Uterus (tissue), 4 donors: Measurements from ENCODE around the gene HSPG2. TPM values are rescaled to one million over a fixed set of nuclear protein-coding genes. Genes with fewer than 3 reads are reported as not detected.
"Not testable (repeated sequence)": the region's sequence is repeated elsewhere in the genome, so short reads cannot be mapped to it uniquely, and the experiment has no call there.

Source experiments
- DNase-seq, 2 donors: peaks; one replicate each; pipeline ENCODE4 v3.0.0-alpha.2; 2019 to 2020
- H3K27ac ChIP-seq, 2 donors: fragments of 200-600 bp; sonication (generic); 1 replicate in 1 of 2; 2 replicates in 1 of 2; pipeline ENCODE4 v1.5.1; 2016 to 2018
- H3K27me3 ChIP-seq, 2 donors: fragments of 200-600 bp; sonication (generic); one replicate each; pipeline ENCODE4 v1.5.1; 2018 to 2019; ENCODE audit warnings: control low read depth in 1 of 2
- H3K36me3 ChIP-seq, 2 donors: fragments of 200-600 bp; sonication (generic); one replicate each; pipeline ENCODE4 v1.5.1; 2019; ENCODE audit warnings: control low read depth in 1 of 2
- H3K4me1 ChIP-seq, 2 donors: fragments of 200-600 bp; sonication (generic); one replicate each; pipeline ENCODE4 v1.5.1; 2018 to 2019; ENCODE audit warnings: control low read depth in 1 of 2
- H3K4me3 ChIP-seq, 2 donors: fragments of 200-600 bp; sonication (generic); 1 replicate in 1 of 2; 2 replicates in 1 of 2; pipeline ENCODE4 v1.5.1; 2018 to 2019; ENCODE audit warnings: mild to moderate bottlenecking in 1 of 2
- H3K9me3 ChIP-seq, 2 donors: fragments of 200-600 bp; sonication (generic); one replicate each; pipeline ENCODE4 v1.5.1; 2019; ENCODE audit warnings: control low read depth in 1 of 2
- CTCF ChIP-seq, 4 experiments: fragments of 200-600 bp in 2 of 4; fragments of 450-650 bp in 2 of 4; sonication (generic) in 2 of 4; IDR thresholded peaks; one replicate each; pipeline ENCODE4 v1.5.1; 2016 to 2019; ENCODE audit warnings: antibody characterized with exemption in 4 of 4, mild to moderate bottlenecking in 2 of 4, moderate library complexity in 1 of 4
- POLR2A ChIP-seq, 2 donors: fragments of 450-650 bp; IDR thresholded peaks; one replicate each; pipeline ENCODE4 v1.6.1; 2016; ENCODE audit warnings: antibody characterized with exemption in 2 of 2, mild to moderate bottlenecking in 1 of 2, moderate library complexity in 1 of 2
- intact Hi-C: fragments of 100-400 bp; cut with DNase I; formaldehyde crosslinking; loops from one replicate; pipeline ENCODE4 v1.15.1; 2023; ENCODE audit warnings: low total_unique reads
- total RNA-seq, 4 donors: library from RNA; depleted of rRNA in 3 of 4; stranded (reverse); fragments of >200 nt in 3 of 4; gene quantifications; one replicate each; pipeline versions ENCODE4 v1.1.0 to v1.2.4, GENCODE V29; 2014 to 2023
- donor health status: DM: yes; HTN: yes; CAD: no.

HSPG2 gene
- total RNA-seq, 4 donors from 2014 or later, result 96.8 to 677 (median 290) TPM

GRCh38 chr1:21952786-21953520 lies 15.8 kb upstream of the HSPG2 start:
- Histone ChIP-seq H3K36me3 (no peaks in the 10 kb centered on the region), H3K27me3 (no peaks in the 10 kb centered on the region), H3K4me3 (no peak overlapping the region), H3K4me1 (no peaks in the 10 kb centered on the region), H3K9me3 (no peaks in the 10 kb centered on the region), H3K27ac (no peak overlapping the region)
- TF ChIP-seq CTCF (IDR thresholded peaks at IDR 0.05) (peak in 1 of 4 experiments; percentile 8), POLR2A (IDR thresholded peaks at IDR 0.05) (no peak)
- no peak for DNase-seq
- intact Hi-C loops, result no loop called here

GRCh38 chr1:21951226-21951870 lies 14.2 kb upstream of the HSPG2 start:
- Histone ChIP-seq H3K4me1 (no peaks in the 10 kb centered on the region), H3K9me3 (no peaks in the 10 kb centered on the region), H3K27me3 (no peaks in the 10 kb centered on the region), H3K36me3 (no peaks in the 10 kb centered on the region), H3K27ac (no peak overlapping the region), H3K4me3 (no peak overlapping the region)
- no peak for DNase-seq
- TF ChIP-seq CTCF (IDR thresholded peaks at IDR 0.05) (no peak), POLR2A (IDR thresholded peaks at IDR 0.05) (no peak)
- intact Hi-C loops, result no loop called here

GRCh38 chr1:21950734-21951133 lies 13.6 kb upstream of the HSPG2 start:
- Histone ChIP-seq H3K27ac (no peak overlapping the region), H3K4me1 (no peaks in the 10 kb centered on the region), H3K9me3 (no peaks in the 10 kb centered on the region), H3K4me3 (no peak overlapping the region), H3K36me3 (no peaks in the 10 kb centered on the region), H3K27me3 (no peaks in the 10 kb centered on the region)
- DNase-seq, result no peak
- intact Hi-C loops, result no loop called here
- no peak for TF ChIP-seq POLR2A (IDR thresholded peaks at IDR 0.05)
- TF ChIP-seq CTCF (IDR thresholded peaks at IDR 0.05), result no peak

- no peak overlapping the region for H3K27ac ChIP-seq
- no peak for DNase-seq
- no peaks in the 10 kb centered on the region for H3K9me3 ChIP-seq
- no peak overlapping the region for H3K4me3 ChIP-seq
- no peaks in the 10 kb centered on the region for H3K36me3 ChIP-seq
- no peak for TF ChIP-seq POLR2A (IDR thresholded peaks at IDR 0.05)
- TF ChIP-seq CTCF (IDR thresholded peaks at IDR 0.05), result no peak
- intact Hi-C loops, result loop anchor here (10.0 kb wide), 1 partner anchor 52 kb away; no protein-coding TSS in a partner anchor
- H3K4me1 ChIP-seq, result peaks cover 0 to 9% of the 10 kb centered on the region in 2 donors
- no peaks in the 10 kb centered on the region for H3K27me3 ChIP-seq
Measured at GRCh38 chr1:21946836-21947587, 9.9 kb upstream of the HSPG2 start.

- no peaks in the 10 kb centered on the region for H3K9me3 ChIP-seq
- H3K4me1 ChIP-seq, result peaks cover 0 to 9% of the 10 kb centered on the region in 2 donors
- intact Hi-C loops, result loop anchor here (10.0 kb wide), 1 partner anchor 50 kb away; no protein-coding TSS in a partner anchor
- TF ChIP-seq CTCF (IDR thresholded peaks at IDR 0.05) (no peak), POLR2A (IDR thresholded peaks at IDR 0.05) (no peak)
- DNase-seq, result no peak
- H3K27ac ChIP-seq, result peak overlapping the region; percentile 76 to 77
- H3K4me3 ChIP-seq, result no peak overlapping the region
- no peaks in the 10 kb centered on the region for H3K36me3 ChIP-seq
- H3K27me3 ChIP-seq, result no peaks in the 10 kb centered on the region
Measured at GRCh38 chr1:21944733-21945073, 7.6 kb upstream of the HSPG2 start.

GRCh38 chr1:21942959-21943640 lies 6.0 kb upstream of the HSPG2 start:
- peaks cover 0 to 15% of the 10 kb centered on the region in 2 donors for H3K4me1 ChIP-seq
- not testable (repeated sequence) for H3K27me3 ChIP-seq, H3K9me3 ChIP-seq, H3K36me3 ChIP-seq, H3K4me3 ChIP-seq
- intact Hi-C loops, result loop anchor here (10.0 kb wide), 1 partner anchor 48 kb away; no protein-coding TSS in a partner anchor
- H3K27ac ChIP-seq, result peak overlapping the region; percentile 75 to 93
- peak in 1 of 2 donors; percentile 77 for DNase-seq
